HG03280 (cell line): ENCODE results near the gene ANKS1B.
A peak's percentile ranks its signal among the peaks of the same experiment; 100 is the strongest.

Experiments
- ATAC-seq: cut with Tn5 transposase; IDR thresholded peaks from one replicate; pipeline ENCODE4 v1.9.1; 2021; ENCODE audit warnings: mild to moderate bottlenecking, moderate library complexity; ENCODE audit not compliant: unreplicated experiment

Gene ANKS1B

DNA sequence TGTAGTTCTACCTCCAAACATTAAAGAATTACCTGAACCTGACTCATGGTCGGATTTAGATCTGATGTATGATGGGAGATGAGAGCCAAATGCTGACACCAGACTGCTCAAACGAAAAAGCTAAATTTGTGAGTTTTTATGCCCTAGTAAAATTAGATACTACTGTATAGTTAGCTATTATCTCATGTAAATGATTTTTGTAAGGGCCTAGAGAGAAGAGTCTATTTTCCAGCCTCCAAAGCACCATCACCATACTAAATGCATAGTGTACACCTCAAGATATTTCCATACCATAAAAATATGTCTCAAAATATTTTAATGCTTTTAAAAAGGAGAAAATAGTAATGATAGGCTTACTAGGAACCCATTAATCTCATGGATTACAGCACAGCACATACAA is 18.3 kb downstream of the ANKS1B start:
- no peak for ATAC-seq

DNA sequence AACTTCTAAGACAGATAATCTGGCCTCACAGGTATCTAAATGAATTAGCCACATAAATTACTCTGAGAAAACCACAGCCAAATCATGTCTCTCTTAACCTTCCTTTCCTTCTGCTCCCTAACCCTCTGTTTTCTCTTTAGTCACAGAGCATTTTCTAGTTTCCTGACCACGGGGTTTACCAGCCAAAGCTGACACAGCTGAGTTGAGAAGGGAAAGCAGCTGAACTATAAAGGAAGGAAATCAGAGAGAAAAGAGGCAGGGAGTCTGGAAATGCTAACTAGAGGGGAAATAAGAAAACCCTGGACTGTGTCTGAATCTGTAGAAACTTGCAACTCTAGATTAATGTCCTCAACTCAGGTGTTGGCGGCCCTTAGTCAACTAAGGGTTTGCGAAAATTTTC is 24.4 kb downstream of the ANKS1B start:
- ATAC-seq: no peak

DNA sequence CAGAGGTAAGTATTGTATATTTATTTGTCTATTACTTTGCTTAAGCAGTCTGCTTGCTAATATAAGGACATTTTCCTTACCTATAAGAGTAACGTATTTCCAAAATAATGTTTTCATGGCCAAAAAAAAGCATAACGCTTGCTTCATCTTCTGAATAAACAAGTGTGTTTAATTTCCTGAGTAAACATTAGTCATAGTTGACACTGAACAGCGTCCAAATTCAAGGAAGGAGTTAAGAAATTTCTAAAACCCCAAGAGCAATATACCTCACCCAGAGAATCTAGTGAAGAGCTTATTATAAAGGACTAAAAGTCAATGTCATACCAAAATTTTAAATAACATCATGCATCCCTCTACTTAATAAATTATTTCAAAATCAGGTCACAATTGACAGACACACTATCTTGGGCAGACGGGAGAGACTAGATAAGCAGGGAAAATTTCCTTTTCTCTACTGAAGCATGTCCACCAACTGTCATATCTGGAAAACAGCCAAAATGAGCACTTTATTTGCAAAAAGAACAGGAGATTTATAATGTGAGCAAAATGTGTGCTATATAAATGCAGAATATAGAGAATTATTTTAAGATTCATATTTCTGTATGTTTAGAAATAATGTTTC is 25.1 kb downstream of the ANKS1B start:
- no peak for ATAC-seq

DNA sequence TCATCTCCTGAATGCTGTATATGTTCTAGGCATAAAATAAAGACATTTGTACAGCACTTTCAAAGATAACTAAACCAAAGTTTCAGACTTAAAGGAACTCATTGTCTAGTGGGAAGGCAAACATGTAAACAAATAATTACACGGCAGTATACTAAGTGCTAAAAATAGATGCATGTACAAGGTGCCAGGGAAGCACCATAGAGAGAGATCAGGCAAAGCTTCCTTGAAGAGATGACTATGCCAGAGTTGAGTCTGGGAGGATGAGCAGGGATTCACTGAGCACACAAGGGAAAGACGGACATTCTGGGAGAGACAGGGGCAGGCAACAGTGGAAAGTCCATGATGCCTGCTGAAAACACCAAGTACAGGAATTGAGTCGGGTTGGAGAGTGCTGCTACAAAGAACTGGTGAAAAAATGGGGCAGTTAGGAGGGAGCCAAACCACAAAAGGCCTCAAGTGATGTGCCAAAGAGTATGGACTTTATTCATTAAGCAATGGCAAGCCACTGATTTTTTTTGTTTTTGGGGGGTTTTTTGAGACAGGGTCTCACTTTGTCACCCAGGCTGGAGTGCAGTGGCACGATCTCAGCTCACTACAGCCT is 26.8 kb downstream of the ANKS1B start:
- ATAC-seq: no peak

DNA sequence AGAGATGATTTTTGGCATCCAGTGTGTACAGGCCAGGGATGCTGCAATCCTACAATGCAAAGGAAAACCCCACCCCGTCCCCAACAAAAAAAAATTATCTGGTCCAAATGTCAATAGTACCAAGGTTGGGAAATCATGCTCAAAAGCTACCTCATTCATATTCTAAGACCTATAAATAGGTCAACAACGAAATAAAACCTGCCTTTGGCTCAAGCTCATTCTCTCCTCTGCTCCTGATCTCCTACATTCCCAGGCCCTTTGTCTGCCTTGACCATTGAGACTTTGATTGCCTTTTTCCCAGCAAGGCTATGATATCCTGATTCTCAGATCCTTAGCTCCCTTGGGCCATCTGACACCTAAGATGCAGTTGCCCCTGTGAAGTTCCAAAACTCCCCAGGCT is 30.0 kb downstream of the ANKS1B start:
- no peak for ATAC-seq

DNA sequence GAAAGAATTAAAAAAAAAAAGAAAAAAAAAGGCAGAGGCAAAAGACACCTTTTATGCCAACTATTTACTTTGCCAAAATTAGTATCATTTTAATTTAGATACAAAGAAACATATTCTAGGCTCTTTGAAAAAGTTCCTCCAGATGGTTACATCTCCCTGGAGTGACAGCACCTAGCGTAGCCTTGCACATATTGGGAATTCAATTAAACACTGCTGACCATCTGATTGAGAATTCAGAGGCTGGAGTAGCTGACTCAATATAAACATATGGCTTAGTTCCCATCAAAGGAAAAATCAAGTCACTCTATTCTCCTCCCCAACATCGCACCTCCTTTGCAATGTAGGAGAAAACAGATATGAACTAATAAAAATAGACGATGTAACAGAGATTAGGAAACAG is 36.4 kb downstream of the ANKS1B start:
- ATAC-seq: no peak

DNA sequence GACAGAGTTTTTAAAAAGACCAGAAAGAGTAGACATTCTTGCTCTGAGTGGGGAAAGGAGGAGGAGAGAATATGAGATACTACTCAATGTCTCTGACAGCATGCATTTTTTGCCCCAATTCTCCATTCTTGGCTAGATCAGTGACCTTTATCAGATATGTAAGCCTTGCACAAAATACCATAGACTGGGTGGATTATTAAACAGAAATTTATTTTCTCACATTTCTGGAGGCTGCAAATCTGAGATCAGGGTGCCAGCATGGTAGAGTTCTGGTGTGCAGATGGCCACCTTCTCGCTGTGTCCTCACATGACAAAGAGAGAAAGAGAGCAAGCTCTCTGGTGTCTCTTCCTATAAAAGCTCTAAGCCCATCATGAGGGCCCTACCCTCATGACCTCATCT is 38.6 kb downstream of the ANKS1B start:
- ATAC-seq: no peak

DNA sequence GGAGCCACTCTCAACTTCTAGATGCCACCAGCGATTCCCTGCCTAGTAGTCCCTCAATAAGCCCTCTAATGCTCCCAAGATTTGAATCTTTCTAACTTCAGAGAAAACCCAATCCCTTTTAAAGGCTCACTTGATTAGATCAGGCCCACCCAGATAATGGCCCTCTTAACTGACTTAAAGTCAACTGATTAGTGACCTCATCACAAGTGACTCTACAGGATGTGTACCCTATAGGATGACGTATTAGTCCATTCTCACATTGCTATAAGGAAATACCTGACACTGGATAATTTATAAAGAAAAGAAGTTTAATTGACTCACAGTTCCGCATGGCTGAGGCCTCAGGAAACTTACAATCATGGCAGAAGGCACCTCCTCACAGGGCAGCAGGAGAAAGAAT is 49.1 kb downstream of the ANKS1B start:
- no peak for ATAC-seq

DNA sequence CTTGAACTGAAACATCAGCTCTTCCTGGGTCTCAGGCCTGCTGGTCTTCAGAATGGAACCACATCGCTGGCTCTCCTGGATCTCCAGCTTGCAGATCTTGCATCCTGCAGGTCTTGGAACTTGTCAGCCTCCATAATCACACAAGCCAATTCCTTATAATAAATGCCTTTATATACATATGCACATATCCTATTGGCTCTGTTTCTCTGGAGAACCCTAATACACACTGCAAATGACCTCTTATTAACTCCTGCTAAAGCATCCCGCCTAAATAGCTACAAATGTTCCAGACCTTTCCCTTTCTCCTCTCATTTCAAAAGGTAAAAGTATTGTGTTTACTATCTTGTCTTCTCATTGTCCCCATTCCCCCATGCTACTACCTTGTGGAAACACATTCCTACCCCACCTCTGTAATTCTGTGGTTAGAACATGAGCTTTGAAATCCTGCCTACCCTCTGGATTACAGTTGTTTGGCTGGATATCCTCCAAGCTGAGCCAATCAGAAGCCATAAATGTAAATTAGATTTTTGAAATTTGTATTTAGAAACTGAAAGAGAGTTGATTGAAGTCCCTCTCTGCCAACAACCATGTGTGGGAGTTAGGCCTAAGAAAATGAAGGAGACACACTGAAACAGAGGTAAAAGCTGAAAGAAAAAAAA is 58.1 kb downstream of the ANKS1B start:
- ATAC-seq: no peak

DNA sequence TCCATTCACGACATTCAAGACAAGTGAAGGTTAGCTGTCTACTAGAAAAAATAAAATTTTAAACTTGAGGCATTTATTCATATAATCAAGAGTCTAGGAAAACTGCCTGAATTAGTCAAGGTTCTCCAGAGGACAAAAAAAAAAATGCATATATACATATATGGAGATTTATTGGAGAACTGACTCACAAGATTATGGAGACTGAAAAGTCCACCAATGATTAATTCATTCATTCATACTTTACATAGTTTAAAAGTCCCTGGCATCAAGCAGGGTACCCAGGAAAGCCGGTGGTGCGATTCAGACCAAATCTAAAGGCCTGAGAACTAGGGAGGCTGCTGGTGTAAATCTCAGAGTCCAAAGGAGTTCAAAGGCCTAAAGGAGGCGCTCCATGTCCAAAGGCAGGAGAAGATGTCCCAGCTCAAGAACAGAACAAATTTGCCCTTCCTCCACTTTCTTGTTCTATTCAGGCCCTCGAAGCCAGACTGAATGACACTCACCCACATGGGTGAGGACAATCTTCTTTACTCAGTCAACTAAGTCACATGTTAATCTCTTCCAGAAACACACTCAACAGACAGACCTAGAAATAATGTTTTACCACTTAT is 64.3 kb downstream of the ANKS1B start:
- ATAC-seq: no peak

DNA sequence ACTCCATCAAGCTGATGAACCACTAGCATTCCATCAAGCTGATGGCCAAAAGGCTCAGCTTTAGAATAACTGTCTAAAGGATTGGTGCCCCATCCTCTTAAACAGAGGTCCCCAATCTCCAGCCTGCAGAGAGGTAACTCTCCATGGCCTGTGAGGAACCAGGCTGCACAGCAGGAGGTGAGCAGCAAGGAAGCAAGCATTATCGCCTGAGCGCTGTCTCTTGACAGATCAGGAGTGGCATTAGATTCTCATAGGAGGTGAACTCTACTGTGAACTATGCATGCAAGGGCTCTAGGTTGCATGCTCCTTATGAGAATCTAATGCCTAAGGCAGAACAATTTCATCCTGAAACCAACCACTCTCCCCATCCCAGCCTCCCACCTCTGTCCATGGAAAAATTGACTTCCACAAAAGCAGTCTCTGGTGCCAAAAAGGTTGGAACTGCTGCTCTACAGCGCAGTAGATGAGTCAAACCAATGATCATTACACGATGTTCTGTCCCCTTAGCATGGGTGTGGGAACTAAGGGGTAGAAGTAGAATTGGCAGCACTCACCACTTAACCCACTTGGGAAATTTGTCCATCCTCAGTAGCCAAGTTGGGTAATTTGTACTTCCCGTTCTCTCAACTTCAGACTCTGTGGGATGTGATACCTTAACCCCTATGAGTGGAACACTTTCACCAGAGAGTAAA is 66.9 kb downstream of the ANKS1B start:
- ATAC-seq: no peak

DNA sequence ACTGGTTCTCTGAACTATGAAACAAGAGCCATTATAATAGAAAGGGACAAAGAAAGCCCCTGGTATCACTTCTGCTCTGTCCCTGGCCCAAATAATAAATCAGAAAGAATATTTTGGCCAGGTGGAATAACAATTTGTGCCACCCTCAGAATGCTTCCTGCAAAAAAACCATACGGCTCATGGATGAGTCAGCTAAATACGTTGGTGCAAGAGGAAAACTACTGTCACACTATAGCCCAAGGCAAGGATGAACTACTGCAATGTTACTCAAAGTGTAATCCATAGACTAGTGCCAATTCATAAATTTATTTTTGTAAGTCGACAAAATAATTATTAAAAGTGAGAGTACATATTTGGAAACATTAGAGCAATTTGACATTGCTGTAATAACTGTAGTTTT is 68.2 kb downstream of the ANKS1B start:
- ATAC-seq: no peak

DNA sequence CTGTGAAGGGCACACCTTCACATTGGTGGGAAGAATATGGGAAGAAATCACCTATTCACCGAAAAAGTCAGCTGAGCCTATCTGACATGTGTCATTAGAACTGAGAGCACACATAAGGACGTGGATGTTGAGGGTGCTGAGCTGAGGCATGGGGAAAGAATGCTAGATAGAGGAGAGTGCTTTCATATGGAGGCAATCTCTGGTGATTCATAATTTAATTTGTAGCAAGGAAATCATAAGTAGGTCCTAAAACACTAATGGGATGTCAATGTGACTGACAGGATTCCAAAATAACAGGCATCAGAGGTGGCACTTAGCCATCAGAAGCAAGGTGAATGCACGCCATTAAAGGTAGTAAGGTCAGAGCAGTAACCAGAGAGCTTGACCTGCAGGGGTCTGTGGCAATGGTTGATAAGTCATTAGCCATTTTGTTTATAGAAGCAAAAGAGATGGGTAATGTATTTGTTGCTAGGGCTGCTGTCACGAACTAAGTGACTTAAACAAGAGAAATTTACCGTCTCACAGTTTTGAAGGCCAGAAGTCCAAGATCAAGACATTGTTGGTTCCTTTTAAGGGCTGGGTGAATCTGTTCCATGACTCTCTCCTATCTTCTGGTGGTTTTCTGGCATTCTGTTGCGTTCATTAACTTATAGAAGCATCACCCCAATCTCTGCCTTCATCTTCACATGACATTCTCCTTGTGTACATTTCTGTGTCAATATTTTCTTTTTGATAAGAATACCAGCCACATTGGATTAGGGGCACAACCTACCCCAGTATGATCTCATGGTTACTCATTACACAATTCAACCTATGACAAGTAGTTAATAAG is 69.3 kb downstream of the ANKS1B start:
- ATAC-seq: no peak

DNA sequence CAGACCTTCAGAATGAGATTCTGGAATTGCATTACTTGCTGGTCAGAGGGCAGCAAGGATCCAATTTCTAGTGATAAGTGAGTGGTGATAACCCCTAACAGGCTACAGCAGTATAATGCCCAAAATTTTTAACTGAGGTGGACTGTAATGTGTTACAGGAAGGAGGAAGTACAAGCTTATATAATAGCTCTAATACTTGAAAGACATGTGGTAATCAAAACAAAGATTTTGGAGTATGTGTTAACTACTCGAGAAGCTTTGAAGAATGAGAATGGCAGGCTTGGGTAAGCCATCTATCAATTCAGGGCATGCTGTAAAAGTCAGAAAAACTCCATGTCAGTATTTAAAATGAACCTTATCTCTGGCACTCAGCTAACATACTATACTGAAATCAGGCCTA is 70.5 kb downstream of the ANKS1B start:
- ATAC-seq: no peak

DNA sequence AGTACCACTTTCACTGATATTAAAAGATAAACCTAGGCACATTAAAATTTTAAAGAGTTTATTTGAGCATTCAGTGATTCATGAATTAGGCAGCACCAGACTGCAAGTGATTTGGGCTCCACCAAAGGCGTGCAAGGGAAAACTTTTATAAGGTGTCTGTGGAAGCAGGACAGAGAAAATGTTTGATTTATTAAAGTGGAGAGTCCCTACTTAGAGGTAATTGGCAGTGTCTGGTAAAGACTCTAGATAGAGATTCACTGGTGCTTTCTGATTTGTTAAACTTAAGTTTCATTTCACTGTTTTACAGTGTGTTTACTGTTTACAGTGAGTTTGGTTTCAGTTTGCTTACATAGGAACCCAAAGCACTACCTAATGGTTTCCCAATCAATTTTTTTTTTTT is 72.8 kb downstream of the ANKS1B start:
- peak; percentile 94 for ATAC-seq

DNA sequence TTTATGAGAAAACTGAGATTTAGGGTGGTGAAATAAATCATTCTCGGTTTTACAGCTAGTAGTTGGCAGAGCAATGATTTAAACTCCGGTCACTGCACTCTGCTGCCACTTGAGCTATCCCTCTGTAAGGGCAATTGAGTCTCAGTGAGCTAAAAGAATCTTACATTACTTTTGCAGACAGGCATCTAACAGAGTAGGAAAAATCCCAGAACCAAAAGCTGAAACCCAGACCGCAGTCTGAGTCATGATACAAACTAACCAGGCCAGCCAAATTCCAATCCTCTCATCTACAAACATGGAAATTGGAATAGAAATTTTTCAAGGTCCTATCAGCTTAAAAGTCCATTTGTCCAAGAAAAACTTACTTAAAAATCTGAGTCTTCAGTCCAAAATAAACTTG is 73.7 kb downstream of the ANKS1B start:
- ATAC-seq: no peak

DNA sequence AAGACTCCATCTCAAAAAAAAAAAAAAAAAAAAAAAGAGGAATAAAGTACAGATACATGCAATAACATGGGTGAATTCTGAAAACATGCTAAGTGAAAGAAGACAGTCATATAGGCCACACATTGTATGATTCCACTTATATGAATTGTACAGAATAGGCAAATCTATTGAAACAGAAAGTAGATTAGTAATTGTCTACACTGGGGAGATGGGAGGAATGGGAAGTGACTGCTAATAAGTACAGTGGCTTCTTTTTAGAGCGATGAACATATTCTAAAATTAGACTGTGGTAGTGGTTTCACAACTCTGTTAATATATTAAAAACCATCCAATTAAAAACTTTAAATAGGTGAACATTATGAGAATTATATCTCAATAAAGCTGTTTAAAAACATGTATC is 74.4 kb downstream of the ANKS1B start:
- ATAC-seq: peak; percentile 44

DNA sequence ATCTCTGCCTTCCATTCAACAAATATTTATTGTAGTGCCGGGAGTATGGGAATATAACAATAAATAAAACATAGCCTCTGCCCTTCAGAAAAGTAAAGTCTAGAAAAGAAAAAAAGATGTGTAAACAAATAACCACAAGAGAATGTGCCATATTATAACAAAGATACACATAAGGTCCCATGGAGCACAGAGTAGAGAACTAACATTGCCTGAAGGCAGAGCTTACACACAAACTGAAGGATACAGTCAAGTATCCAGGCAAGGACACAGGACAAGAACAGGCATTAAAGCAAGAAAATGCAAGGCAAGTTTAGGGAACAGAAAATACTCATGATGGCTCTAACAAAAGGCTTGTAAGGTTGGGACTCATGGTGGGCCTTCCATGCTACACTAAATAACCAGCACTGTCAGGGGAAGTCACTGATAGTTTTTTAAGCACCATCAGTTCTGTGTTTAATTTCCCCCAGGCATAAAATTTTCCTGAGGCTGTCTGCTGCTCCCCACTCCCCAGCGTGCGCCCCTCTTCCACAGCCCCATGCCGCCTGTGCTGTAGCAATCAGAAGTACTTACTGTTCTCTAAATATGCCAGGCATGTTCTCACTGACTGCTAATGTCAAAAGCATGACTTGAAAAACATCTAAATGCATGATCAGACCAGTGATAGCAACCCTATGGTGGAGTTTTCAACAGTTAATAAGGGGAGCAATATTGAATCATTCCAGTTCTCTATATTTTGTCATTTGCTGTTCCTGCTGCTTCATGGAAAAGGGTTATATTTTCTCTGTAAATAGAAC is 77.8 kb downstream of the ANKS1B start:
- ATAC-seq: no peak

DNA sequence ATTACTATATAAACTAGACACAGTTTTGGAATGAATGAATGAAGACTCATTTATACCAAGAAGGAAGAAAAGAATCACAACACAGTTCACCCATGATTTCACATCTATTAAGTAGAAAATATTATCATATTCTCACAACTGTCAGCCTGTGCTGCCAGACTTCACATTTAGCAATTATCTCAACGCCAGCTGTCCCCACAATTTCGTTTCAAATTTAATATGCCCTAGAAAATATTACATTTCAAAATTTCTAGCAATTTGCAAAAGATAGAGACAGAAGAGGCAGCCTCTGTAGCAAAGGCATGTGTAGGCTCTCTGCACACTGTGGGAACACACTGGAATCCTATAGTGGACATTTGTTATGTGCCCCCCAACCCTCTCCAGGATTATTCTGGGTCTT is 83.6 kb downstream of the ANKS1B start:
- ATAC-seq: no peak

DNA sequence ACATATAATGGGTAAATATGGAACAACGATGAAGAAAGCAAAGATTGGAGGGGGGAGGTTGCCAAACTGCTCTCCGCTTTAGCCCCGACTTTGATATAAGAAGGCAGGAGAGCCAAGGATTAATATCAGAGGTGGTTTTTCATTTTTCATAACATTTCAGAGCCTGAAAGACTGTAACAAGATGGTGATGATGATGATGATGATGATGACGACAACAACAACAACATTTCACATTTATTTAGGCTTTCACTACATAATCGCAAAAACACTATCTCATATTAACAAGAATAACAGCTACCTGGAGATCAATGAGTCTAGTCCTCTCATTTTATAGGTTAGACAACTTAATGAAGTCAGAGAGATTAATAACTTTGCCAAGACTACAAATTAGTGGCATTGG is 86.1 kb downstream of the ANKS1B start:
- ATAC-seq: no peak
